Neural cell (in vitro differentiated cells): ENCODE data around the gene PRSS53. TPM values are rescaled to one million over a fixed set of nuclear protein-coding genes. Genes with fewer than 3 reads are reported as not detected.

Source experiments
- H2AFZ ChIP-seq: fragments of 200-600, 300-800 bp; sonication (generic), shearing (Covaris generic); 2 replicates; pipeline ENCODE4 v1.6.0; 2014; ENCODE audit warnings: low read depth, mild to moderate bottlenecking, antibody characterized with exemption, low read length, moderate library complexity
- H3F3A ChIP-seq: fragments of 200-600 bp; shearing (Covaris generic); 2 replicates; pipeline ENCODE4 v1.6.1; 2016; ENCODE audit warnings: mild to moderate bottlenecking, moderate library complexity, mixed read lengths, antibody characterized with exemption, low read length; ENCODE audit not compliant: insufficient read depth, poor library complexity, severe bottlenecking
- H3K27ac ChIP-seq: fragments of 200-600, 300-800 bp; sonication (generic), shearing (Covaris generic); 2 replicates; pipeline ENCODE4 v1.5.1; 2014; ENCODE audit warnings: mild to moderate bottlenecking, low read length, moderate library complexity
- H3K27me3 ChIP-seq: fragments of 300-800, 200-600 bp; sonication (generic), shearing (Covaris generic); 2 replicates; pipeline ENCODE4 v1.6.0; 2014; ENCODE audit warnings: mild to moderate bottlenecking, low read depth, low read length, moderate library complexity; ENCODE audit not compliant: insufficient read depth
- H3K36me3 ChIP-seq: fragments of 300-800, 200-600 bp; sonication (generic), shearing (Covaris generic); 2 replicates; pipeline ENCODE4 v1.5.1; 2014; ENCODE audit warnings: mild to moderate bottlenecking, antibody characterized with exemption, low read length, moderate library complexity; ENCODE audit not compliant: insufficient read depth
- H3K4me2 ChIP-seq: fragments of 300-800, 200-600 bp; sonication (generic), shearing (Covaris generic); 2 replicates; pipeline ENCODE4 v1.6.0; 2014; ENCODE audit warnings: mild to moderate bottlenecking, low read length
- H3K4me3 ChIP-seq: fragments of 300-800, 200-600 bp; sonication (generic), shearing (Covaris generic); 2 replicates; pipeline ENCODE4 v1.5.1; 2014; ENCODE audit warnings: mild to moderate bottlenecking, low read length, moderate library complexity
- H3K79me2 ChIP-seq: fragments of 200-600 bp; shearing (Covaris generic); replicated peaks from 2 replicates; pipeline ENCODE4 v1.6.0; 2014; ENCODE audit warnings: mild to moderate bottlenecking, low read length, moderate library complexity; ENCODE audit not compliant: insufficient read depth
- H3K9ac ChIP-seq: fragments of 300-800, 200-600 bp; sonication (generic), shearing (Covaris generic); 2 replicates; pipeline ENCODE4 v1.6.1; 2016; ENCODE audit warnings: mild to moderate bottlenecking, low read length, mixed read lengths
- H3K9me2 ChIP-seq: fragments of 200-600 bp; shearing (Covaris generic); 2 replicates; pipeline ENCODE4 v1.6.1; 2016; ENCODE audit warnings: mild to moderate bottlenecking, low read length, mixed read lengths; ENCODE audit not compliant: insufficient read depth
- H3K9me3 ChIP-seq: fragments of 200-600, 300-800 bp; sonication (generic), shearing (Covaris generic); 2 replicates; pipeline ENCODE4 v1.6.1; 2016; ENCODE audit warnings: mild to moderate bottlenecking, mixed run types, low read length, moderate library complexity, mixed read lengths
- H4K20me1 ChIP-seq: fragments of 200-600 bp; shearing (Covaris generic); 2 replicates; pipeline ENCODE4 v1.6.1; 2016; ENCODE audit warnings: mild to moderate bottlenecking, mixed run types; ENCODE audit not compliant: insufficient read depth
- EP300 ChIP-seq: fragments of 450-650 bp; conservative IDR thresholded peaks from 2 replicates; pipeline ENCODE4 v1.6.1; 2014; ENCODE audit warnings: antibody characterized with exemption, mild to moderate bottlenecking, moderate library complexity; ENCODE audit not compliant: poor library complexity, severe bottlenecking
- EZH2 ChIP-seq: fragments of 200-600, 300-800 bp; shearing (Covaris generic), sonication (generic); IDR thresholded peaks from 2 replicates; pipeline ENCODE4 v1.6.1; 2014; ENCODE audit warnings: antibody characterized with exemption, low read length, borderline replicate concordance, mild to moderate bottlenecking; ENCODE audit not compliant: insufficient read depth, poor library complexity, severe bottlenecking
- MXI1 ChIP-seq: fragments of 450-650 bp; conservative IDR thresholded peaks from 2 replicates; pipeline ENCODE4 v1.6.1; 2014; ENCODE audit warnings: antibody characterized with exemption, mild to moderate bottlenecking; ENCODE audit not compliant: poor library complexity, severe bottlenecking
- POLR2AphosphoS5 ChIP-seq: IDR thresholded peaks from 2 replicates; pipeline ENCODE4 v1.6.1; 2012
- RAD21 ChIP-seq: fragments of 450-650 bp; conservative IDR thresholded peaks from 2 replicates; pipeline ENCODE4 v1.6.1; 2014; ENCODE audit warnings: antibody characterized with exemption, mild to moderate bottlenecking, moderate library complexity
- REST ChIP-seq: IDR thresholded peaks from 2 replicates; pipeline ENCODE4 v1.6.1; 2012; ENCODE audit warnings: borderline replicate concordance
- SMC3 ChIP-seq: fragments of 450-650 bp; conservative IDR thresholded peaks from 2 replicates; pipeline ENCODE4 v1.6.1; 2014; ENCODE audit warnings: antibody characterized with exemption, mild to moderate bottlenecking, moderate library complexity; ENCODE audit not compliant: poor library complexity
- TAF1 ChIP-seq: IDR thresholded peaks from 2 replicates; pipeline ENCODE4 v1.6.1; 2012; ENCODE audit warnings: low read depth
- polyA plus RNA-seq: library from polyadenylated mRNA; depleted of rRNA; stranded (reverse); fragments of >200 nt; gene quantifications from 2 replicates; pipeline ENCODE4 v1.2.3, GENCODE V29; 2014
- TF ChIP-seq, protein P1 (sequence below): fragments of 450-650 bp; IDR thresholded peaks from 2 replicates; pipeline ENCODE4 v1.5.1; 2014; ENCODE audit warnings: antibody characterized with exemption, mild to moderate bottlenecking, moderate library complexity; ENCODE audit not compliant: poor library complexity, severe bottlenecking

Gene PRSS53
- polyA plus RNA-seq, 1 donor from 2014 or later = 9.3 TPM

DNA sequence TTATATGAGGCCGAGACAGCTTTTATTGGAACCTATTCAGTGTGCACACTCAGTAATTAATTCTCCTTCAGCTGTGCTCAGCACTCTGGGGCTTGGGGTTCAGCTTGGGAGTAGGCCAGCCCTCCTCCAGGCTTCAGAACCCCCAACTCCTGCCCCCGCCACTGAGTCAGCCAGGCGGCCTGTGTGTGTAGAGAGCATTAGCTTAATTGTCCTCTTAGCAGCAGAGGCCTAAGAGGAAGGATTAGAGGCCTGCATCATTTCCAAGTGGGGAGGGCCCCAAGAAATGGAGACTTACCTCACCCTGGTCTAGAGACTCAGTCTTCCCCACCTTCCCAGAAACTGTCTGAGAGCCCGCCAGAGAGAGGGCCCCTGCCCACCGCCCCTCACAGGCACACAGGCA lies 772 bp downstream of the PRSS53 start:
- Histone ChIP-seq H3K36me3 (no peaks in the 10 kb centered on the region), H3K27me3 (no peaks in the 10 kb centered on the region)

DNA sequence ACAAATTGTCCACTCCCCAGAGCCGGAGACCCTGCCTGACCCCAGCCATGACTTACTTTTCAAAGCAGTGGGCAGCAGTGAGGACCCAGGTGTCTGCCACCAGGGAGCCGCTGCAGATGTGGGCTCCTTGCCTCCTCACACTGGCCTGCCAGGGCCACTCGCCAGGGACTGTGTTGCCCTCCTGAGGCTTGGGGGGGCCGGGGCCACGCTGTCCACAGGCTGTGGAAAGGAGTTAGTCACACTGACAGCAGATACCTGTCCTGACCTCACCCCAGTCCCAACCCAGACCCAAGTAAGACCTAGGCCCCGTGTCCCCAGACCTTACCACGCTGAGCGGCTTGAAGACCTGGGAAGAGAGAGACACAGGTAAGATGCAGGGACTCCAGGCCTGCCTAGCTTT lies 1.3 kb downstream of the PRSS53 start:
- no peaks in the 10 kb centered on the region for H3K27me3 ChIP-seq
- no peak overlapping the region for H3K9ac ChIP-seq
- no peaks in the 10 kb centered on the region for H3K9me3 ChIP-seq
- no peak overlapping the region for H3K4me3 ChIP-seq
- no peaks in the 10 kb centered on the region for H3K9me2 ChIP-seq
- peaks cover 4% of the 10 kb centered on the region for H3K79me2 ChIP-seq
- TF ChIP-seq EP300 = no peak
- no peak overlapping the region for H3K4me2 ChIP-seq
- H4K20me1 ChIP-seq = no peaks in the 10 kb centered on the region
- H2AFZ ChIP-seq = no peak overlapping the region
- H3K36me3 ChIP-seq = peaks cover under 1% of the 10 kb centered on the region
- no peak overlapping the region for H3K27ac ChIP-seq
- no peaks in the 10 kb centered on the region for H3F3A ChIP-seq

More for the DNA sequence above, 772 bp downstream of the PRSS53 start:
- Histone ChIP-seq H3K27ac (no peak overlapping the region), H4K20me1 (no peaks in the 10 kb centered on the region), H3K4me3 (no peak overlapping the region), H3K9me2 (no peaks in the 10 kb centered on the region), H3K9ac (no peak overlapping the region), H3F3A (no peaks in the 10 kb centered on the region), H2AFZ (no peak overlapping the region), H3K79me2 (peaks cover 9% of the 10 kb centered on the region), H3K4me2 (no peak overlapping the region), H3K9me3 (no peaks in the 10 kb centered on the region)
- TF ChIP-seq REST (no peak), MXI1 (no peak), POLR2AphosphoS5 (no peak), EZH2 (no peak), EP300 (no peak), SMC3 (no peak), TAF1 (no peak), RAD21 (no peak)
- TF ChIP-seq, protein P1, sequence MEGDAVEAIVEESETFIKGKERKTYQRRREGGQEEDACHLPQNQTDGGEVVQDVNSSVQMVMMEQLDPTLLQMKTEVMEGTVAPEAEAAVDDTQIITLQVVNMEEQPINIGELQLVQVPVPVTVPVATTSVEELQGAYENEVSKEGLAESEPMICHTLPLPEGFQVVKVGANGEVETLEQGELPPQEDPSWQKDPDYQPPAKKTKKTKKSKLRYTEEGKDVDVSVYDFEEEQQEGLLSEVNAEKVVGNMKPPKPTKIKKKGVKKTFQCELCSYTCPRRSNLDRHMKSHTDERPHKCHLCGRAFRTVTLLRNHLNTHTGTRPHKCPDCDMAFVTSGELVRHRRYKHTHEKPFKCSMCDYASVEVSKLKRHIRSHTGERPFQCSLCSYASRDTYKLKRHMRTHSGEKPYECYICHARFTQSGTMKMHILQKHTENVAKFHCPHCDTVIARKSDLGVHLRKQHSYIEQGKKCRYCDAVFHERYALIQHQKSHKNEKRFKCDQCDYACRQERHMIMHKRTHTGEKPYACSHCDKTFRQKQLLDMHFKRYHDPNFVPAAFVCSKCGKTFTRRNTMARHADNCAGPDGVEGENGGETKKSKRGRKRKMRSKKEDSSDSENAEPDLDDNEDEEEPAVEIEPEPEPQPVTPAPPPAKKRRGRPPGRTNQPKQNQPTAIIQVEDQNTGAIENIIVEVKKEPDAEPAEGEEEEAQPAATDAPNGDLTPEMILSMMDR = no peak

DNA sequence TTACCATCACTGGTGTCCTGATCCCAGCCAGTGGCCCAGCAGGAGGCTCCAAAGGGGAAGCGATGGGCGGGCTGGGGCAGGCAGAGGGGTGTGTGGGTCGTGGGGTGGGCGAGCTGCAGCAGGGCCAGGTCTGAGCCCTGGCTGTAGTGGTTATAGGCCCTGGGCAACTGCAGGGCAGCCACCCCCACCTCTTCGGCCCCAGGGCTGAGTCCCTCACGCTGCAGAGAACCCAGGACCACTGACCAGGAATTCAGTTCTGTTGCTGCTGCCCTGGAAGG lies 2.2 kb downstream of the PRSS53 start:
- Histone ChIP-seq H3K27ac (no peak overlapping the region), H3K27me3 (no peaks in the 10 kb centered on the region), H3K36me3 (peaks cover 5% of the 10 kb centered on the region), H4K20me1 (no peaks in the 10 kb centered on the region), H3K4me2 (no peak overlapping the region), H2AFZ (no peak overlapping the region), H3K9me3 (no peaks in the 10 kb centered on the region), H3K4me3 (no peak overlapping the region), H3K9ac (no peak overlapping the region), H3K9me2 (no peaks in the 10 kb centered on the region), H3F3A (no peaks in the 10 kb centered on the region), H3K79me2 (no peaks in the 10 kb centered on the region)
- TF ChIP-seq SMC3 (no peak), TAF1 (no peak), RAD21 (no peak), MXI1 (no peak), EP300 (no peak), EZH2 (no peak), REST (no peak), POLR2AphosphoS5 (no peak)
- TF ChIP-seq, protein P1 = no peak
